Body of pancreas (tissue), 4 donors: ENCODE results near the gene PHF12. TPM values are rescaled to one million over a fixed set of nuclear protein-coding genes. Genes with fewer than 3 reads are reported as not detected.

Experiments
- ATAC-seq: fragments of 150-250 bp; one replicate; pipeline ENCODE4 v1.9.1; 2016
- DNase-seq, 4 donors: peaks; one replicate each; pipeline ENCODE4 v3.0.0-alpha.2; 2019
- H3K27ac ChIP-seq, 4 donors: fragments of 200-600 bp; sonication (generic); 1 replicate in 3 of 4; 2 replicates in 1 of 4; pipeline versions ENCODE4 v1.5.1 to v1.6.1; 2016 to 2019; ENCODE audit warnings: mild to moderate bottlenecking in 1 of 4, mixed read lengths in 1 of 4, moderate library complexity in 1 of 4
- H3K27me3 ChIP-seq, 2 donors: fragments of 200-600 bp; sonication (generic); one replicate each; pipeline ENCODE4 v1.6.0; 2016; ENCODE audit warnings: mild to moderate bottlenecking in 1 of 2
- H3K36me3 ChIP-seq, 2 donors: fragments of 200-600 bp; sonication (generic); replicated peaks in 1 of 2; 2 replicates each; pipeline ENCODE4 v1.5.1; 2016; ENCODE audit warnings: low read depth in 2 of 2; ENCODE audit not compliant: insufficient read depth in 1 of 2
- H3K4me1 ChIP-seq: fragments of 200-600 bp; sonication (generic); one replicate; pipeline ENCODE4 v1.6.0; 2016
- H3K4me3 ChIP-seq, 2 donors: fragments of 200-600 bp; sonication (generic); 1 replicate in 1 of 2; 2 replicates in 1 of 2; pipeline ENCODE4 v1.5.1; 2016 to 2019
- H3K9me3 ChIP-seq, 3 donors: fragments of 200-600 bp; sonication (generic); 1 replicate in 2 of 3; 2 replicates in 1 of 3; pipeline ENCODE4 v1.5.1; 2016
- CTCF ChIP-seq, 7 experiments: fragments of 450-650 bp in 4 of 7; fragments of 200-600 bp in 3 of 7; sonication (generic) in 3 of 7; IDR thresholded peaks; one replicate each; pipeline ENCODE4 v1.5.1; 2016 to 2019; ENCODE audit warnings: antibody characterized with exemption in 7 of 7
- POLR2A ChIP-seq, 3 donors: fragments of 450-650 bp; IDR thresholded peaks; one replicate each; pipeline ENCODE4 v1.6.1; 2016; ENCODE audit warnings: antibody characterized with exemption in 3 of 3, mild to moderate bottlenecking in 2 of 3
- WGBS, 2 donors: methylation state at CpG; one replicate each; pipeline ENCODE4 v1.1.5; 2017; 5-methylcytosine and 5-hydroxymethylcytosine counted together
- intact Hi-C: fragments of 100-400 bp; cut with DNase I; formaldehyde crosslinking; loops from one replicate; pipeline ENCODE4 v1.15.1; 2023
- total RNA-seq, 2 donors: library from RNA; depleted of rRNA; stranded (reverse); fragments of >200 nt; gene quantifications; one replicate each; pipeline ENCODE4 v1.1.0, GENCODE V29; 2016

Gene PHF12
- total RNA-seq, 2 donors from 2014 or later: 22.1 to 56.4 TPM

- intact Hi-C loops: no loop called here
- Histone ChIP-seq H3K4me1 (peaks cover 21% of the 10 kb centered on the region), H3K36me3 (no peaks in the 10 kb centered on the region), H3K9me3 (no peaks in the 10 kb centered on the region), H3K27me3 (no peaks in the 10 kb centered on the region), H3K4me3 (no peak overlapping the region), H3K27ac (no peak overlapping the region)
- 59% methylated on average over 3 to 7 of the region's 7 CpGs for WGBS, 2 donors
- DNase-seq (no peak), ATAC-seq (no peak)
- no peak for TF ChIP-seq CTCF (IDR thresholded peaks at IDR 0.05)
- TF ChIP-seq POLR2A (IDR thresholded peaks at IDR 0.05): no peak
Measured at GRCh38 chr17:28967221-28968135, 16.2 kb upstream of the PHF12 start.

- Histone ChIP-seq H3K9me3 (no peaks in the 10 kb centered on the region), H3K27ac (no peak overlapping the region), H3K27me3 (peaks cover 0 to 4% of the 10 kb centered on the region in 2 donors), H3K4me1 (peaks cover 9% of the 10 kb centered on the region), H3K36me3 (no peaks in the 10 kb centered on the region), H3K4me3 (no peak overlapping the region)
- 32 to 51% methylated on average over 7 to 8 of the region's 8 CpGs for WGBS, 2 donors
- TF ChIP-seq POLR2A (IDR thresholded peaks at IDR 0.05): no peak
- TF ChIP-seq CTCF (IDR thresholded peaks at IDR 0.05): no peak
- DNase-seq (no peak), ATAC-seq (no peak)
- intact Hi-C loops: loop anchor here (5.0 kb wide), 1 partner anchor 148 kb away; no protein-coding TSS in a partner anchor
Measured at GRCh38 chr17:28963841-28964240, 12.5 kb upstream of the PHF12 start.

GRCh38 chr17:28963055-28963611 lies 11.8 kb upstream of the PHF12 start:
- Histone ChIP-seq H3K27me3 (peaks cover 0 to 4% of the 10 kb centered on the region in 2 donors), H3K27ac (no peak overlapping the region), H3K4me3 (no peak overlapping the region), H3K36me3 (no peaks in the 10 kb centered on the region), H3K4me1 (peaks cover 4% of the 10 kb centered on the region), H3K9me3 (no peaks in the 10 kb centered on the region)
- DNase-seq: no peak
- intact Hi-C loops: loop anchor here (5.0 kb wide), 1 partner anchor 149 kb away; no protein-coding TSS in a partner anchor
- WGBS, 2 donors: 47 to 50% methylated on average over 6 of the region's 6 CpGs
- no peak for TF ChIP-seq POLR2A (IDR thresholded peaks at IDR 0.05)
- no peak for ATAC-seq

GRCh38 chr17:28961391-28961790 lies 10.1 kb upstream of the PHF12 start:
- H3K27ac ChIP-seq: no peak overlapping the region
- intact Hi-C loops: loop anchor here (5.0 kb wide), 1 partner anchor 151 kb away; no protein-coding TSS in a partner anchor
- no peaks in the 10 kb centered on the region for H3K4me1 ChIP-seq
- no peak for ATAC-seq
- H3K4me3 ChIP-seq: no peak overlapping the region
- no peak for TF ChIP-seq CTCF (IDR thresholded peaks at IDR 0.05)
- TF ChIP-seq POLR2A (IDR thresholded peaks at IDR 0.05): no peak
- WGBS, 2 donors: 70 to 88% methylated on average over 7 of the region's 7 CpGs
- H3K36me3 ChIP-seq: no peaks in the 10 kb centered on the region
- no peaks in the 10 kb centered on the region for H3K9me3 ChIP-seq
- peaks cover 0 to 4% of the 10 kb centered on the region in 2 donors for H3K27me3 ChIP-seq
- no peak for DNase-seq
